Measurements from ENCODE around the gene TRAPPC10.

Gene TRAPPC10

DNA sequence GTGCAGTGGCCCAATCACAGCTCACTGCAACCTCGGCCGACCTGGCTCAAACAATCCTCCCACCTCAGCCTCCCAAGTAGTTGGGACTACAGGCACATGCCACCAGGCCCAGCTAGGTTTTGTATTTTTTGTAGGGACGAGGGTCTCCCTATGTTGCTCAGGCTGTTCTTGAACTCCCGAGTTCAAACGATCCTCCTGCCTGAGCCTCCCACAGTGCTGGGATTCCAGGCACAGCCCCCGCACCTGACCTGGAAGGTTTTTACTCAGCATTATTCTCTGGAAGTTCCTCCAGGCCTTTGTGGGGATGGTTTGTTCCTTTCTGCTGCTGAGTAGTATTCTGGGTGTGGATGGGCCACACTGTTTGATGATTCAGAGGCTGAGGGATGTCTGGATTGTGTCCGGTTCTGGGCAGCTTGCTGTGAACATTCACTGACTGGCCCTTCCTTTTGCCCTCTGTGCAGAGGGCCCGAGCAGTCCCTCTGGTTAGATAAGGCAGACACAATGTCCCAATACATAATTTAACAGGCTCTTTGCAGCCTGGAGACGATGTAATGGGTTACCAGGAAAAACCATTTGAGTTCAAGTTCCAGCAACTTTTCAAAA lies 6.0 kb upstream of the TRAPPC10 start:
- no peak for DNase-seq

DNA sequence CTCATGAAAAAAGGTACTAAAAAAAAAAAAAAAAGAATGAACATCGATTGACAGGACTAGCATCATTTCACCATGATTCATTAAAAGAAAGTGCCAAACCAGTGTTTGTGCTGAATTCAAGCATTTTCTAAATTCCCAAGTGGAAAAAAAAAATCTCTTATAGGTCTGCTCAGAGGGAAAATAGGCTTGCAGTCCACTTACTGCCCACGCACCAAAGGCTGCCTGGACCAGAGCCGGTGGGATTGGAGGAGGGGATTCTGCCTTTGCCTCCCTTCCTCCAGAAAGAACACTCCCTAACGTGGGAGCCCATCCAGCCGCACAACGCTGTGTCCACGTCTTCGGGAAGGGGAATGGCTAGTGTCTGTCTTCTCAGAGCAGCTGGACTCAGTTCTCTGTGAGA lies 5.5 kb upstream of the TRAPPC10 start:
- no peak for DNase-seq

- DNase-seq = no peak
These were observed 1.7 kb upstream of the TRAPPC10 start for GRCh38 chr21:44010429-44010828.

DNA sequence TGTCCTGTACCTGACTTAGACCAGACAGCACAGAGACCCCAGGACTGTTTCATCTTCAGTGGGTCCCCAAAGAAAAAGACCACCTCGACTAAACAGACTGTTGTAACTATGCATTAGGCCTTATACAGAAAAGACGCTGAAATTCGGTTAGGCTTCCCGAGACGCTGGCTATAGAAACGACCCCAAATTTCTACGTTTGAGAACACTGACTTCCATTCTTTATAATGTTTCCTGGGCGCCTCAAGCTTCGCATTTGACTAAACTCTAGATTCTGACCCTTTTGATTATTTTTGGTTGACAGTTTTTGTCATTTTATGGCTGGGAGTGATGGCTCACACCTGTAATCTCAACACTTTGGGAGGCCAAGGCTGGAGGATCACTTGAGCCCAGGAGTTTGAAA lies 986 bp upstream of the TRAPPC10 start:
- no peak for DNase-seq

GRCh38 chr21:44012474-44013379 lies 618 bp downstream of the TRAPPC10 start:
- no peak for DNase-seq

GRCh38 chr21:44013380-44014088 lies 1.4 kb downstream of the TRAPPC10 start:
- DNase-seq = no peak

GRCh38 chr21:44017601-44018000 lies 5.5 kb downstream of the TRAPPC10 start:
- DNase-seq = no peak

GRCh38 chr21:44018127-44018526 lies 6.0 kb downstream of the TRAPPC10 start:
- no peak for DNase-seq

GRCh38 chr21:44018813-44019567 lies 6.9 kb downstream of the TRAPPC10 start:
- DNase-seq = no peak

DNA sequence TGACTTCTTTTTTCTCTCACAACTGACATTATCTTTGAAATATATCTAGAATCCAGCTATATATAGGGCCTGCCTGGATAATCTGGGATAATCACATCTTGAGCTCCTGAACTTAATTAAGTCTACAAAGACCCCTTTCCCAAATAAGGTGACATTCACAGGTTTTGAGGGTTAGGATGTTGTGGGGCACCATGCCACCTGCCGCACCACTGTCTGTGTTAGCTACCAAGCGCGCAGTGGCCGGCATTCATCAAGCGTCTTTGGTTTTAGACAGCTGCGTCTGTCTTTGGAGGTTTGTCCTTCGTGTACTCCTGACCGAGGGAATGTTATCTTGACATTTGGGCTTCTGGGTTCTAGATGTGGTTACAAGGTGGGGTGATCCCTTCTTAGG lies 7.5 kb downstream of the TRAPPC10 start:
- DNase-seq = no peak

DNA sequence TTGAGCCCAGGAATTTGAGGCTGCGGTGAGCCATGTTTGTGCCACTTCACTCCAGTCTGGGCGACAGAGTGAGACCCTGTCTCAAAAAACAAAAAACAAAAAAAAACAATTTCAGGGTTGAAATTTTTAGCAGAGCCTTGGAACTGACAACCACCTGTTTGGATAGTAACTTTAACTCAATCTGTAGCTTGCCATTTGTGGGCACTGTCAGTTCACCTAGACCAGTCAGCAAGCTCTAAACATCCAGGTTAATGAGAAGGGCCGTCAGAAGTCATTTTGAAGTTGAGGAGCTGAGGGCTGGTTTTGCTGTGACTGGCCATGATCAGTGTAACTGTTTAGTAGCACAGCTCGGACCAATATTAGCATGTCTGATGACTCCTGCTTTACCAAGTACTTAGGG lies 8.4 kb downstream of the TRAPPC10 start:
- DNase-seq = no peak

DNA sequence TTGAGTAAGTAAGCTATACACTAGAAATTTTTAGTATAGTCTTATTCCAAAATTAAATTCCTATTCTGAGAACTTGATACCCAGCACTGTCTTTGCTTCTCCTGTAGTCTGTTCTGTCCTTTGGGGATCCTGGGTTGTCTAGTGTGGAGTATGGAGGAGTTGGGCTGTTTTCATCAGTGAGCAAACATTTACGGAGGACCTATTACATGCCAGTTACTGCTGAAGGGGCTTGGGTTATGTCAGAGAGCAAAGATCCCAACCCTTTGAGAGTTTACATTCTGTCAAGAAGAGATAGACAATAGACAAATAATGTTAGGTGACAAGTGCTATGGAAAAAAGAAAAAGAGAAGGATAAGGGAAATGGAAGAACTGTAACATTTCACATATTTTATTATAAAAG lies 9.0 kb downstream of the TRAPPC10 start:
- no peak for DNase-seq

- no peak for DNase-seq
These were observed 12.1 kb downstream of the TRAPPC10 start for GRCh38 chr21:44024257-44024656.

- DNase-seq = no peak
These were observed 12.8 kb downstream of the TRAPPC10 start for GRCh38 chr21:44024887-44025353.

DNA sequence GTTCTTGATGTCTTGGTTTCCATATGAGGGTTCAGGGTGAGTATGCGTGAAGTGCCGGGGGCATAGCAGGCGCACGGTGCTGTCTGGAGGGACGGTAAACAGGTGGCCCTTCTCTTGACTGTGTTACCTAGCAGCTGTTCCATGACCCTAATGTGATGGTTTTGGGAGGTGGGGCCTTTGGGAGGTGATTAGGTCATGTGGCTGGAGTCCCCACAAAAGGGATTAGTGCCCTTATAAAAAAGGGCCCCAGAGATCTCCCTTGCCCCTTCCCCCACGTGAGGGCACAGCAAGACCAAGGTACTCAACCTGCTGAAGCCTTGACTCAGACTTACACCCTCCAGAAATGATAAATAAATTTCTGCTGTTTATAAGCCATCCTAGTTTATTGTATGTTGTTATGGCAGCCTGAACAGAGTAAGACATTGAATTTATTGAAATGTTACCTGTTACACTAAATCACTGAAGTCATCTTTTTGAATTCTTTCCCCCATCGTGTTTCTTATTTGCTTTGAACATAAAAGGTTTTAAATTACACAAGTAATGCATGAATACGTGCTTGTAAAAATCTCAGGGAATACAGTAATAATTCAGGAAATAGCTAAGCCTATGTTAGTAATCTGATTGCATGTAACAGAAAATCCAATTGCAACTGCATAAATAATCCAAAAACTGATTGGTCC lies 15.6 kb downstream of the TRAPPC10 start:
- DNase-seq = no peak

GRCh38 chr21:44028287-44028659 lies 16.2 kb downstream of the TRAPPC10 start:
- no peak for DNase-seq

DNA sequence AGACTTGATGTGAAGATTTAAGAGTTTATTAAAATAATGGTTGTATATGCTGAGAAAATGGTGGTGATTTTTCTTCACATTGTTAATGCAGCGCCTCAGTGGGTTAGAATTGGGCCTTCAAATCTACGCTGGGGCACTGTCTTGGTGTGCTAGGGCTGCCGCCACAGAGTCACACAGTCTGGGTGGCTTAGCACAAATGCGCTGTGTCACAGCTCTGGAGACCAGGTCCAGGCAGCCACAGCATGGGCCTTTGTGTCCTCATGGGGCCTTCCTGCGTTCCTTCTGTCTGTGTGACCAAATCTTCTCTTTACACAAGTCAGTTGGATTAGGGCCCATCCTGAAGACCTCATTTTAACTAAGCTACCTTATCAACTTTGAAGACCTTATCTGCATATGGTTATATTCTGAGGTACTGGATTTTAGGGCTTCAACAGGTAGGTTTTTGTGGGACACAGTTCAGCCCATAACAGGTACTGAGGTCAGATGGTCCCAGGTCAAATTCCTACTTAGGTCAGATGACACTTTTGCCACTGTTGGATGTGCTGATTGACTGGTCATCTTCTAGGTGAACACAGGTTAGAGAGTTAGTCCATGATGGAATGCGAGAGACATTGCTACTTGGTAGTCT lies 17.5 kb downstream of the TRAPPC10 start:
- DNase-seq = no peak

GRCh38 chr21:44035244-44035643 lies 23.1 kb downstream of the TRAPPC10 start:
- DNase-seq = no peak

DNA sequence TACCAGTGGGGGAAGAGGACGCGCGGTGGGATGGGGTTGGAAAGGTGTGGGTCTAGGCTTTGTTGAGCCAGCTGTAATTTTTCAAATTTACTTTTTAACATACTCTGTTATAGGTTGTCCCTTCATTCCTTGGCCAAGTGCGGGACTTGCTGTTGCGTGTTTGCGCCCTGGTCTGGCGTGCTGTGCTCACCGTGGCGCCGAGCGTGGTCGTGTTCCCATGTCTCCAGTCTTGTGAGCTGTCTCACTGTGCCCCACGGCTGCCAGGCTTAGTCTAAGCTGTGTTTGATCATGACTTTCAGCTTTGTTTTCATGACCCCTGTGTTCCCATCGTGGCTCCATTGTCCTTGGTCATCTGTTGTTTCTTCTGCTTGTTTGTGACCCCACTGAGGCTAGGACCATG lies 26.0 kb downstream of the TRAPPC10 start:
- no peak for DNase-seq

DNA sequence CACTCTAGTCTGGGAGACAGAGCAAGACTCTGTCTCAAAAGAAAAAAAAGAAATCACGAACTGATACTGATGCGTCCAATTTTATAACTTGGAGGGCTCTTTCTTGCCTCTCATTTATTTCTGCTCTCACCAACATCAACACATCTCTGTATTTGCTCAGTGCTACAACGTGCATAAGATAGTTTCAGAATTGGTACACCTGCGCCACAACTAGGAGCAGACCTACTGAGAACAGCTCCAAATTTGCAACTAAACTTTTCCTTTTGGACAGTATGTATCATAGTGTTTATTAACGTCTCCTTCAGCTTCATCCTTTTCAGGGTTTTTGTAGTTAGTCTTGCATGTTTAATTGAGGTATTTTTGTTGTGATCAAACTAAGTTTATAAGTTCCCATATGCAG lies 27.7 kb downstream of the TRAPPC10 start:
- DNase-seq = no peak

DNA sequence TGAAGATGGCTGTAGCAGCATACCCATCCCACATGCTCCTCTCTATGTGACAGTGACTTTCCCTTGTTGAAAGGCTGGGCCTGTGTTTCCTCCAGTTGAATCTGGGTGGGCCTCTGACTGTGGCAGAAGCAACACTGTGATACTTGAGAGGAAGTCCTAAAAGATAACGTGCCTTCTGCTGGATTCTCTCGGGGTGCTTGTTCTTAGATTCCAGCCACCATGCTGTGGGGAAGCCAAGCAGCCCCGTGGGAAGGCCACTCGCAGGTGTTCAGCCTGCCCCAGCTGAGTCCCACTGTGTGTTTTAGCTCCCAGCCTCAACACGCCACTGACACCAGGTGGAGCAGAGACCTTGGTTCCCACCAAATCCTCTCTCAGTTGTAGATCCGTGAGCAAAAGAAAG lies 31.5 kb downstream of the TRAPPC10 start:
- no peak for DNase-seq

DNA sequence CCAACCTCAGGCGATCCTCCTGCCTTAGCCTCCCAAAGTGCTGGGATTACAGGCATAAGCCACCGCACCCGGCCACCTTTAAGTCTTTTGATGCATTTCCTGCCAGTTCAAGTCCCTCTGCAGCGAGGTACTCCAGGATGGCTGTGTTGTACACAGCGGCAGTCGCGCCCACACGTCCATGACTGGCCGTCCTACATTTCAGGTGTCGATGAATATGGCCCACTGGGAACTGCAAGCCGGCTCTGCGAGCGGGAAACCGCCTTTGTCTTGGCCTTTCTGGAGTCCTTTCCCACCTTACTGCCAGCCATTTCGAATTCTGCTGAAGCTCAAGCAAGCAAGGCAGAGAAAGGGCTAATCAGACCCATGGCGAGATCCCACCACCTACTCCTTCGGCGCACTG lies 34.6 kb downstream of the TRAPPC10 start:
- no peak for DNase-seq
